Endothelial cell of umbilical vein (primary cell): ENCODE data around the gene IYD.

Source experiments
- CTCF ChIP-seq, 2 donors: IDR thresholded peaks; 1 replicate in 1 of 2; 2 replicates in 1 of 2; pipeline ENCODE4 v1.5.1; 2011; ENCODE audit warnings: low read length in 2 of 2, mild to moderate bottlenecking in 2 of 2, moderate library complexity in 2 of 2, control low read depth in 1 of 2, inconsistent platforms in 1 of 2, low read depth in 1 of 2; ENCODE audit not compliant: insufficient read depth in 1 of 2; ENCODE audit errors: extremely low read depth in 1 of 2
- EZH2 ChIP-seq: IDR thresholded peaks from 2 replicates; pipeline ENCODE4 v1.6.1; 2012; ENCODE audit warnings: borderline replicate concordance, low read depth, mild to moderate bottlenecking, moderate library complexity, low read length, inconsistent platforms; ENCODE audit not compliant: severe bottlenecking
- FOS ChIP-seq: IDR thresholded peaks from 2 replicates; pipeline ENCODE4 v1.6.1; 2011; ENCODE audit warnings: mild to moderate bottlenecking, low read length, moderate library complexity, borderline replicate concordance; ENCODE audit not compliant: insufficient read depth
- GATA2 ChIP-seq: IDR thresholded peaks from 2 replicates; pipeline ENCODE4 v1.7.0; 2011; ENCODE audit warnings: low read depth, mild to moderate bottlenecking, moderate library complexity, mixed read lengths, low read length; ENCODE audit not compliant: insufficient read length, insufficient read depth
- JUN ChIP-seq: IDR thresholded peaks from 2 replicates; pipeline ENCODE4 v1.6.1; 2011; ENCODE audit warnings: borderline replicate concordance, low read depth; ENCODE audit not compliant: insufficient read length, insufficient read depth
- MAX ChIP-seq: IDR thresholded peaks from 2 replicates; pipeline ENCODE4 v1.6.1; 2011; ENCODE audit not compliant: insufficient read depth, insufficient read length
- POLR2A ChIP-seq: IDR thresholded peaks from 2 replicates; pipeline ENCODE4 v1.6.1; 2012; ENCODE audit warnings: low read depth, mild to moderate bottlenecking, control low read depth, low read length
- POLR2AphosphoS5 ChIP-seq: IDR thresholded peaks from 2 replicates; pipeline ENCODE4 v1.6.1; 2012; ENCODE audit warnings: low read depth, mild to moderate bottlenecking, control low read depth, low read length, moderate library complexity; ENCODE audit not compliant: insufficient read depth

GRCh38 chr6:150453357-150453756, 84.5 kb downstream of the IYD start:
- TF ChIP-seq CTCF (IDR thresholded peaks at IDR 0.05; ENCODE audit: extremely low read depth in 1 of 2, insufficient read depth in 1 of 2, low read depth in 1 of 2, low read length in 2 of 2) = no peak
- no peak for TF ChIP-seq POLR2A
- no peak for TF ChIP-seq EZH2
- no peak for TF ChIP-seq MAX
- no peak for TF ChIP-seq GATA2
- TF ChIP-seq FOS = no peak
- TF ChIP-seq POLR2AphosphoS5 = no peak
- TF ChIP-seq JUN = no peak
